ENCODE results near the gene LARP4.

DNA sequence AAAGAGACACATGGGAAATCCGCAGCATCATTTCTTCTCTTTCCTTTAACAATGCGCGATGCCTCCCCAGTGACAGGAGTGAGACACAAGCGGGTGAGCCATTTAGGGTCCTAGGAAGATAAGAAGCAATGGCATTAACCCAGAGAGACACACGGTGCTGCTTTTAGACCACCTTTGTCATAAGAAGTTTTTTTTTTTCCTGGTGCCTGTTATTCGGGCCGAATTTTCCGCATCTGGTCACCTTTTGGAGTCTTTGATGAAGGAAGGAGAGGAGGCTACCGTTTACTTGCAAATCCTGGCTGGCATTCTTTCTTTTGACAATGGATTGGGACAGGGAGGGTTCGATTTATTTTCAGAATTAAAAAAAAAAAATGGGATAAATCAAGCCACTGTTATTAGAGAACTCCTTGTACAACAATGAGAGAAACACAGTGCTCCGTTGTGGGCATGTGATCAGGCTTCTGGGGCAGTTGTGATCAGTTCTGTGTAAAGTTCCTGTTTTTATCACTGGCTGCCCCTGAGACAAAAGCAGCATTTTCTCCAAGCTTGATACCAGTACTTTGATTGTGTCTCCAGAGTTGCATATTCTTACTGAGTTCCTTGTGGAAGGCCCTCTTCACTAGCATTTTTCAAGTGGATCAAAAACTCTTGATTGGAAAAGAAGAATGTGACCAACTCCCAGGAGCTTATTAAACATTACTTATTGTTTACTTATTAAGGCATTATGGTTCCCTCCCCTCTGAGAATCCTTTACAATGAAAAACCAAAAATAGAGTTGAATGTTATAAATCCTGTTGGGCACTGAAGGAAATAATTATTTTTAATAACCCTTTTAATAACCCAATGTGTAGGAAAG is 105.2 kb downstream of the LARP4 start:
- TF ChIP-seq EZH2 (IDR thresholded peaks at IDR 0.05; ENCODE audit: low read length, unreplicated experiment) (no peak), EZH2phosphoT487 (IDR thresholded peaks at IDR 0.05; ENCODE audit: borderline replicate concordance, low read length) (no peak)
- TF ChIP-seq, protein P1, sequence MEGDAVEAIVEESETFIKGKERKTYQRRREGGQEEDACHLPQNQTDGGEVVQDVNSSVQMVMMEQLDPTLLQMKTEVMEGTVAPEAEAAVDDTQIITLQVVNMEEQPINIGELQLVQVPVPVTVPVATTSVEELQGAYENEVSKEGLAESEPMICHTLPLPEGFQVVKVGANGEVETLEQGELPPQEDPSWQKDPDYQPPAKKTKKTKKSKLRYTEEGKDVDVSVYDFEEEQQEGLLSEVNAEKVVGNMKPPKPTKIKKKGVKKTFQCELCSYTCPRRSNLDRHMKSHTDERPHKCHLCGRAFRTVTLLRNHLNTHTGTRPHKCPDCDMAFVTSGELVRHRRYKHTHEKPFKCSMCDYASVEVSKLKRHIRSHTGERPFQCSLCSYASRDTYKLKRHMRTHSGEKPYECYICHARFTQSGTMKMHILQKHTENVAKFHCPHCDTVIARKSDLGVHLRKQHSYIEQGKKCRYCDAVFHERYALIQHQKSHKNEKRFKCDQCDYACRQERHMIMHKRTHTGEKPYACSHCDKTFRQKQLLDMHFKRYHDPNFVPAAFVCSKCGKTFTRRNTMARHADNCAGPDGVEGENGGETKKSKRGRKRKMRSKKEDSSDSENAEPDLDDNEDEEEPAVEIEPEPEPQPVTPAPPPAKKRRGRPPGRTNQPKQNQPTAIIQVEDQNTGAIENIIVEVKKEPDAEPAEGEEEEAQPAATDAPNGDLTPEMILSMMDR (conservative IDR thresholded peaks at IDR 0.05; ENCODE audit: low read depth, low read length) = no peak

Measured in PC-3 (cell line).